K562 (cell line): ENCODE data around the gene FADS1. TPM values are rescaled to one million over a fixed set of nuclear protein-coding genes. Genes with fewer than 3 reads are reported as not detected.

Experiments
- ATAC-seq: fragments of 200-7000 bp; cut with Tn5 transposase; 3 replicates; pipeline ENCODE4 v1.9.1; 2020; ENCODE audit warnings: moderate library complexity
- BruUV-seq: library from RNA; stranded (reverse); fragments of 400-500 nt; replicated peaks from 2 replicates; lab custom pipeline; 2021; lab: Mats Ljungman, UMichigan
- CTCF ChIA-PET: fragments of 300-600 bp; formaldehyde crosslinking; extraction: SDS; loops from one replicate; lab custom pipeline; 2021; ENCODE audit warnings: low intra/inter-chr PET ratio; lab: Yijun Ruan, JAX
- POLR2A ChIA-PET: fragments of 300-600, 350-650 bp; sonication (Branson Sonifier 250); formaldehyde crosslinking; extraction: SDS; loops from one replicate; lab custom pipeline; 2021; ENCODE audit warnings: antibody characterized with exemption, inconsistent platforms; lab: Yijun Ruan, JAX
- DNase-seq, 4 experiments: peaks; one replicate each; pipeline versions ENCODE4 v3.0.0 to v3.0.0-alpha.2; 2011 to 2018; ENCODE audit warnings: low spot score in 3 of 4, mixed read lengths in 3 of 4; ENCODE audit errors: extremely low read depth in 1 of 4
- FAIRE-seq: peaks from 2 replicates; lab custom pipeline; 2011; peaks lifted over from hg19 to GRCh38; lab: Jason Lieb, UNC
- H2AFZ ChIP-seq: 2 replicates; pipeline ENCODE4 v1.6.0; 2011; ENCODE audit warnings: low read depth, low read length, control low read depth, inconsistent platforms
- H3K27ac ChIP-seq: fragments of 200-600 bp; 3 replicates; pipeline ENCODE4 v1.8.0; 2011; ENCODE audit warnings: low read depth, mild to moderate bottlenecking, control low read depth, inconsistent platforms, low read length, moderate library complexity, mixed read lengths; ENCODE audit errors: extremely low read depth
- H3K27me3 ChIP-seq, 2 experiments: fragments of 300-600 bp in 1 of 2; 2 replicates in 1 of 2; 3 replicates in 1 of 2; pipeline versions ENCODE4 v1.6.0 to v1.8.0; 2011; ENCODE audit warnings: inconsistent platforms in 2 of 2, low read length in 2 of 2, mild to moderate bottlenecking in 1 of 2, mixed read lengths in 1 of 2, moderate library complexity in 1 of 2; ENCODE audit not compliant: control insufficient read depth in 2 of 2, insufficient read depth in 2 of 2
- H3K36me3 ChIP-seq: fragments of 300-600 bp; 3 replicates; pipeline ENCODE4 v1.8.0; 2011; ENCODE audit warnings: mild to moderate bottlenecking, low read length, inconsistent platforms; ENCODE audit not compliant: control insufficient read depth, insufficient read depth
- H3K4me1 ChIP-seq, 2 experiments: fragments of 200-600 bp in 1 of 2; replicated peaks in 1 of 2; 2 replicates in 1 of 2; 3 replicates in 1 of 2; pipeline versions ENCODE4 v1.5.1 to v1.8.0; 2011; ENCODE audit warnings: inconsistent platforms in 2 of 2, low read length in 2 of 2, mild to moderate bottlenecking in 1 of 2, mixed read lengths in 1 of 2, moderate library complexity in 1 of 2; ENCODE audit not compliant: control insufficient read depth in 2 of 2, insufficient read depth in 2 of 2
- H3K4me2 ChIP-seq: 2 replicates; pipeline ENCODE4 v1.6.1; 2011; ENCODE audit warnings: low read length, control low read depth, inconsistent platforms, mixed read lengths; ENCODE audit not compliant: insufficient read depth
- H3K4me3 ChIP-seq: fragments of 200-600 bp; sonication (generic), shearing (Covaris generic); 2 replicates; pipeline ENCODE4 v1.5.1; 2016; ENCODE audit warnings: control low read depth, inconsistent platforms
- H3K79me2 ChIP-seq: fragments of 200-600 bp; 3 replicates; pipeline ENCODE4 v1.8.0; 2011; ENCODE audit warnings: low read length, inconsistent platforms; ENCODE audit not compliant: control insufficient read depth, insufficient read depth
- H3K9ac ChIP-seq, 2 experiments: 2 replicates each; pipeline versions ENCODE4 v1.6.0 to v1.6.1; 2011; ENCODE audit warnings: low read depth in 2 of 2, low read length in 2 of 2, control low read depth in 1 of 2, inconsistent platforms in 1 of 2, mild to moderate bottlenecking in 1 of 2, mixed read lengths in 1 of 2; ENCODE audit not compliant: insufficient read depth in 1 of 2
- H3K9me1 ChIP-seq: one replicate; pipeline ENCODE4 v1.6.0; 2011; ENCODE audit warnings: inconsistent platforms, mild to moderate bottlenecking, low read length, moderate library complexity; ENCODE audit not compliant: control insufficient read depth, insufficient read depth
- H3K9me3 ChIP-seq: replicated peaks from 2 replicates; pipeline ENCODE4 v1.5.1; 2011; ENCODE audit warnings: low read depth, low read length, inconsistent platforms; ENCODE audit not compliant: control insufficient read depth, insufficient read depth
- H4K20me1 ChIP-seq: replicated peaks from 2 replicates; pipeline ENCODE4 v1.6.1; 2011; ENCODE audit warnings: low read length, inconsistent platforms, mixed read lengths; ENCODE audit not compliant: control insufficient read depth, insufficient read depth
- HMG20B ChIP-seq: fragments of 250-450 bp; sonication (Bioruptor Pico); IDR thresholded peaks from 2 replicates; pipeline ENCODE4 v1.5.0; 2021; ENCODE audit warnings: mild to moderate bottlenecking
- TBL1XR1 ChIP-seq, 2 experiments: IDR thresholded peaks; 2 replicates each; pipeline ENCODE4 v1.6.1; 2012; ENCODE audit warnings: improper control_type of control experiment in 2 of 2, low read length in 2 of 2, mild to moderate bottlenecking in 1 of 2
- WGBS: fragments of 100-300 bp; shearing (Covaris generic); methylation state at CpG from one replicate; pipeline ENCODE4 v1.1.6; 2016; ENCODE audit warnings: low coverage, mixed read lengths; ENCODE audit not compliant: insufficient coverage; ENCODE audit errors: missing lambda C conversion rate; 5-methylcytosine and 5-hydroxymethylcytosine counted together
- in situ Hi-C: fragments of 300-500 bp; cut with MboI; formaldehyde crosslinking; loops from 4 replicates; pipeline ENCODE4 v1.15.0; 2018; ENCODE audit warnings: inconsistent platforms, mixed read lengths
- intact Hi-C: fragments of 100-400 bp; cut with micrococcal nuclease; formaldehyde crosslinking; loops from 2 replicates; pipeline ENCODE4 v1.14.2; 2022
- polyA plus RNA-seq, 8 experiments: library from polyadenylated mRNA; depleted of rRNA in 4 of 8; stranded (reverse) in 5 of 8; unstranded in 3 of 8; fragments of >200 nt; fragmentation: Nextera tagmentation in 2 of 8; fragmentation: Illumina TruSeq in 1 of 8; extraction: Ambion mirVana in 2 of 8; extraction: Trizol in 1 of 8; gene quantifications; 2 replicates each; pipeline versions ENCODE4 v1.2.1 to v1.2.3, GENCODE V29; 2011 to 2014; ENCODE audit warnings: inconsistent platforms in 1 of 8, missing spikeins in 1 of 8
- total RNA-seq, 7 experiments: library from RNA; depleted of rRNA in 6 of 7; stranded (reverse); fragments of >200 nt in 6 of 7; fragmentation: Illumina TruSeq in 2 of 7; extraction: Trizol in 2 of 7; gene quantifications; 2 replicates each; pipeline versions ENCODE4 v1.2.1 to v1.2.3, GENCODE V29; 2011 to 2021; ENCODE audit warnings: low replicate concordance in 1 of 7
- TF ChIP-seq, protein P1 (sequence below): fragments of 450-650 bp; formaldehyde crosslinking; IDR thresholded peaks from 2 replicates; pipeline ENCODE4 v1.4.0; 2022; ENCODE audit warnings: mild to moderate bottlenecking, moderate library complexity
- TF ChIP-seq, protein P2 (sequence below), 3 experiments: fragments of 200-800 bp in 1 of 3; fragments of 250-450 bp in 1 of 3; fragments of 450-650 bp in 1 of 3; sonication (Bioruptor Pico) in 1 of 3; sonication (Bioruptor generic) in 1 of 3; formaldehyde crosslinking in 1 of 3; IDR thresholded peaks; 2 replicates each; pipeline versions ENCODE4 v1.6.1 to v1.8.0; 2016 to 2022; ENCODE audit warnings: mild to moderate bottlenecking in 2 of 3, missing genetic modification characterization in 2 of 3, missing compliant biosample characterization in 1 of 3, moderate library complexity in 1 of 3

Gene FADS1
- total and polyA plus RNA-seq, 9 of the 15 experiments (the other 6 are each of a cell fraction or from before 2014, with no cell fraction given) = 110 to 864 (median 364) TPM

DNA sequence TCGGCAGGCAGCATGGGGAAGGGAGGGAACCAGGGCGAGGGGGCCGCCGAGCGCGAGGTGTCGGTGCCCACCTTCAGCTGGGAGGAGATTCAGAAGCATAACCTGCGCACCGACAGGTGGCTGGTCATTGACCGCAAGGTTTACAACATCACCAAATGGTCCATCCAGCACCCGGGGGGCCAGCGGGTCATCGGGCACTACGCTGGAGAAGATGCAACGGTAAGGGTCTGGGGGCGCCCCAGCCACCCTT, 11.5 kb upstream of the FADS1 start:
- Histone ChIP-seq H3K27ac (no peak overlapping the region), H3K9ac (no peak overlapping the region), H3K9me3 (no peaks in the 10 kb centered on the region), H2AFZ (no peak overlapping the region), H3K9me1 (no peaks in the 10 kb centered on the region), H3K36me3 (peaks cover 1% of the 10 kb centered on the region; the same call in 2 of the 3 replicates), H3K27me3 (no peaks in the 10 kb centered on the region), H3K79me2 (peaks cover 3% of the 10 kb centered on the region; the same call in 1 of the 3 replicates), H3K4me2 (no peak overlapping the region), H3K4me1 (peaks cover 2 to 27% of the 10 kb centered on the region in 2 experiments), H3K4me3 (no peak overlapping the region), H4K20me1 (no peaks in the 10 kb centered on the region)
- no peak for FAIRE-seq
- ChIA-PET CTCF (no interaction called here), POLR2A (no interaction called here)
- WGBS = 97% methylated on average over 14 of the region's 16 CpGs
- DNase-seq = no peak
- no TSS peak for BruUV-seq
- no peak for ATAC-seq
- in situ Hi-C loops (no loop called here), intact Hi-C loops (no loop called here)
- TF ChIP-seq HMG20B (CRISPR knock-in tag) (no peak), TBL1XR1 (IDR thresholded peaks at IDR 0.05; ENCODE audit: low read length in 2 of 2) (no peak)
- TF ChIP-seq, protein P1, sequence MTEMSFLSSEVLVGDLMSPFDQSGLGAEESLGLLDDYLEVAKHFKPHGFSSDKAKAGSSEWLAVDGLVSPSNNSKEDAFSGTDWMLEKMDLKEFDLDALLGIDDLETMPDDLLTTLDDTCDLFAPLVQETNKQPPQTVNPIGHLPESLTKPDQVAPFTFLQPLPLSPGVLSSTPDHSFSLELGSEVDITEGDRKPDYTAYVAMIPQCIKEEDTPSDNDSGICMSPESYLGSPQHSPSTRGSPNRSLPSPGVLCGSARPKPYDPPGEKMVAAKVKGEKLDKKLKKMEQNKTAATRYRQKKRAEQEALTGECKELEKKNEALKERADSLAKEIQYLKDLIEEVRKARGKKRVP (CRISPR knock-in tag) = no peak
- TF ChIP-seq, protein P2, sequence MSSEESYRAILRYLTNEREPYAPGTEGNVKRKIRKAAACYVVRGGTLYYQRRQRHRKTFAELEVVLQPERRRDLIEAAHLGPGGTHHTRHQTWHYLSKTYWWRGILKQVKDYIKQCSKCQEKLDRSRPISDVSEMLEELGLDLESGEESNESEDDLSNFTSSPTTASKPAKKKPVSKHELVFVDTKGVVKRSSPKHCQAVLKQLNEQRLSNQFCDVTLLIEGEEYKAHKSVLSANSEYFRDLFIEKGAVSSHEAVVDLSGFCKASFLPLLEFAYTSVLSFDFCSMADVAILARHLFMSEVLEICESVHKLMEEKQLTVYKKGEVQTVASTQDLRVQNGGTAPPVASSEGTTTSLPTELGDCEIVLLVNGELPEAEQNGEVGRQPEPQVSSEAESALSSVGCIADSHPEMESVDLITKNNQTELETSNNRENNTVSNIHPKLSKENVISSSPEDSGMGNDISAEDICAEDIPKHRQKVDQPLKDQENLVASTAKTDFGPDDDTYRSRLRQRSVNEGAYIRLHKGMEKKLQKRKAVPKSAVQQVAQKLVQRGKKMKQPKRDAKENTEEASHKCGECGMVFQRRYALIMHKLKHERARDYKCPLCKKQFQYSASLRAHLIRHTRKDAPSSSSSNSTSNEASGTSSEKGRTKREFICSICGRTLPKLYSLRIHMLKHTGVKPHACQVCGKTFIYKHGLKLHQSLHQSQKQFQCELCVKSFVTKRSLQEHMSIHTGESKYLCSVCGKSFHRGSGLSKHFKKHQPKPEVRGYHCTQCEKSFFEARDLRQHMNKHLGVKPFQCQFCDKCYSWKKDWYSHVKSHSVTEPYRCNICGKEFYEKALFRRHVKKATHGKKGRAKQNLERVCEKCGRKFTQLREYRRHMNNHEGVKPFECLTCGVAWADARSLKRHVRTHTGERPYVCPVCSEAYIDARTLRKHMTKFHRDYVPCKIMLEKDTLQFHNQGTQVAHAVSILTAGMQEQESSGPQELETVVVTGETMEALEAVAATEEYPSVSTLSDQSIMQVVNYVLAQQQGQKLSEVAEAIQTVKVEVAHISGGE (CRISPR knock-in tag; IDR thresholded peaks at IDR 0.05) = no peak
